ENCODE data around the gene LRRK1. TPM values are rescaled to one million over a fixed set of nuclear protein-coding genes. Genes with fewer than 3 reads are reported as not detected.

LRRK1 gene
- total and polyA plus RNA-seq, 2 experiments from 2014 or later, result 6.2 to 6.4 TPM

DNA sequence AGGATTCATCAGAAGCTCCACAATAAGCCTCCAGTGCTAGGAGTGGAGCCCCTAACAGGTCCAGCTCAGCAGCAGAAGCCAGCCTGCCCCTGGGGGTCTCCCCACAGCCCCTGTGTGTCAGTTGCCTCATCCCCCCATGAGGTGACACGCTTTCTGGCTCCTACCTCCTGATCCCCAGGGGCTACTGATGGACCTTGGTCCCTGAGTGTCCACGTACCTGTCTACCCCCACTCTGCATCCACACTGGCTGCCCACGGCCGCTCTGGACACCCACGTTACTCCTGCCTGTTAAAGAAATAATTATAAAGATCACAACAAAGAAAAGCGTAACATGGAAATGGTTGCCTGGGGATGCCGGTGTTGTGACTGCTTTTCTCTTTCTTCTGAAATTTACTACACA, 189.6 kb downstream of the LRRK1 start:
- Histone ChIP-seq H3K9ac (no peak overlapping the region), H3K4me3 (no peak overlapping the region), H2AFZ (no peak overlapping the region), H3F3A (ENCODE audit: insufficient read depth) (no peaks in the 10 kb centered on the region), H3K36me3 (ENCODE audit: low read depth) (no peaks in the 10 kb centered on the region), H3K27ac (no peak overlapping the region), H3K79me2 (ENCODE audit: insufficient read depth) (no peaks in the 10 kb centered on the region), H3K27me3 (replicated peaks; ENCODE audit: insufficient read depth) (no peaks in the 10 kb centered on the region), H3K9me3 (ENCODE audit: low read depth) (no peaks in the 10 kb centered on the region), H3K4me1 (ENCODE audit: insufficient read depth) (no peaks in the 10 kb centered on the region), H3K4me2 (ENCODE audit: unreplicated experiment) (no peak overlapping the region), H3K9me2 (ENCODE audit: insufficient read depth) (no peaks in the 10 kb centered on the region), H4K20me1 (ENCODE audit: insufficient read depth) (no peaks in the 10 kb centered on the region)
- TF ChIP-seq EZH2 (IDR thresholded peaks at IDR 0.05; ENCODE audit: insufficient read depth, poor library complexity, severe bottlenecking), result no peak
- no peak for TF ChIP-seq EZH2phosphoT487 (IDR thresholded peaks at IDR 0.05; ENCODE audit: insufficient read depth, low read depth)
- in situ Hi-C loops (cut with MboI), result no loop called here
- DNase-seq, result no peak
- WGBS, 2 experiments (ENCODE audit: low coverage in 1 of 2, low lambda C conversion rate in 2 of 2, missing lambda C conversion rate in 2 of 2), result 84 to 88% methylated on average over 7 of the region's 7 CpGs

DNA sequence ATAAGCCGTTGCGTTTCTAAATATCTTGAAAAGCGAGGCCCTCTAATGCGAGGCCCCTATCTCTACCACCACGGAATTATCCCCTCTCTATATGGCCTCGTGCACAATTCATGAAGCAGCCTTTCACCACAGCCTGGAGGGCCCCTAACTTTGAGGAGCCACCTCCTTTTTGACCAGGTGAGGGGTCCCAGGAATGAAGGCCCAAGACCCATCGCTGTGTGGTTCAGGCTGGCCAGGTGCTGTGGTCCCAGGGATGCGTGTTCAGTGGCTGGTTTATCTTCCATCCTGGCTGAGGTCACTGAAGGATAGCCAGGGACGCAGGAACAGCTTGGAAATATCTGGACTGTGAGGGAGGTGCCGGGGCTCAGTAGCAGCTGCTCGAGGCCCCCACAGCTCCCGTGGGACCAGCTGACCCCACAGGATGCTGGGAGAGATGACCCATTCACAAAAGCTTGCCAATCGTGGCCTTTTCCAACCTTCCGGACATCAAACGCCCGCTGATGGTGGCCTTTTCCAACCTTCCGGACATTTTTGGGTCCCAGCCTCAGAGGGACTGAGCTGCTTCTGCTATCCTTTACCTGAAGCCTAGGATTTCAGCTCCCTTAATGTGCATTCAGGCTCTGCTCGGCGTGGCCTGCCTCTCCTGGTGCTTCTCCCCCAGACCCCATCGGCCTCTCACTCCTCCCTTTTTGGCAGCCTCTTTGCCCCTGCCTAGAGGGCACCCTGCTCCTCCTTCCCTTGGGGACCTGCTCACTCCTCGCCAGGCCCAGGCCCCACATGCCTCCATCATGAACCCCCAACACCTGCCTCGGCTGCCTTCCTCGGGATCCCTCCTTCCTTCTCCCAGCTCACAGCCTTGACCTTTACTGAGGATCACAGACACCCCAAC, 191.8 kb downstream of the LRRK1 start:
- no peak overlapping the region for H2AFZ ChIP-seq
- no peak overlapping the region for H3K27ac ChIP-seq

DNA sequence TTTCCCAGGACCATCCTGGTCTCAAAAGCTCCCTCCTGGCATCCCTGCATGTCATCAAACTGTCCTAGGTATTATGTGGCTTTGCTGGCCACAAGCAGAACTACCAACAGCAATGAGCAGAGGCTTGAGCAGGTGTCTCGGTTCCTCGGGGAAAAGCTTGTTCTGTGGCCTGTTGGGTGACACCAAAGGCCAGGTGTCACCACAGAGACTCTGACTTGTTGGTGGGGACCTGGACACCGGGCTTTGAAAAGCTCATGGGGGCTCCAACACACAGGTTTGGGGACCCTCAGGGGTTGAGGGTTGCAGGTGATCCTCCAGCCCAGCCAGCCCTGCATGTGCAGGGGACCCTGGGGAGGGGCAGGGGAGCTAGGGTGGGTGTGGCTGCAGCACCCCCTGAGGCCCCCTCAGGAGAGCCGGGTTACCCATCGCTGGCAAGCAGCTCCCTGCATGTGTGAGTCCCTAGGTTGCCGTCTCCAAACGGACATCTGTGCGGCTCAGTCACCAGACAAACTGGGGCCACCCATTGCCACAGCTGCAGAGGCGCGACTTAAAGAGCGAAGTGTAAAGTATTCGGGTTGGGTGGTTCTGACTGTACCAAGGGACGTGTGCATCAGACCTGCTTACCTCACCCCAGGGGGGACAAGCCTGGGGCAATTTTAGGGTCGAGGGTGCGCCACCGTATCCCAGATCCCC, 192.6 kb downstream of the LRRK1 start:
- H4K20me1 ChIP-seq (ENCODE audit: insufficient read depth), result no peaks in the 10 kb centered on the region
- H2AFZ ChIP-seq, result no peak overlapping the region
- no peaks in the 10 kb centered on the region for H3K9me2 ChIP-seq (ENCODE audit: insufficient read depth)
- H3F3A ChIP-seq (ENCODE audit: insufficient read depth), result 0 out of 2 replicates have a peak, but pooled peaks cover 5% of the 10 kb centered on the region
- peaks cover 15% of the 10 kb centered on the region for H3K4me1 ChIP-seq (ENCODE audit: insufficient read depth)
- H3K36me3 ChIP-seq (ENCODE audit: low read depth), result no peaks in the 10 kb centered on the region
- H3K79me2 ChIP-seq (ENCODE audit: insufficient read depth), result no peaks in the 10 kb centered on the region
- H3K4me3 ChIP-seq, result no peak overlapping the region
- DNase-seq, result no peak
- no peak overlapping the region for H3K4me2 ChIP-seq (ENCODE audit: unreplicated experiment)
- H3K9ac ChIP-seq, result no peak overlapping the region
- WGBS, 2 experiments (ENCODE audit: low coverage in 1 of 2, low lambda C conversion rate in 2 of 2, missing lambda C conversion rate in 2 of 2), result 76 to 86% methylated on average over 16 of the region's 16 CpGs
- no peaks in the 10 kb centered on the region for H3K9me3 ChIP-seq (ENCODE audit: low read depth)
- no peaks in the 10 kb centered on the region for H3K27me3 ChIP-seq (replicated peaks; ENCODE audit: insufficient read depth)
- TF ChIP-seq EZH2phosphoT487 (IDR thresholded peaks at IDR 0.05; ENCODE audit: insufficient read depth, low read depth) (no peak), EZH2 (IDR thresholded peaks at IDR 0.05; ENCODE audit: insufficient read depth, poor library complexity, severe bottlenecking) (no peak)
- in situ Hi-C loops (cut with MboI), result no loop called here
- no peak overlapping the region for H3K27ac ChIP-seq

More for the DNA sequence above, 191.8 kb downstream of the LRRK1 start:
- H3K79me2 ChIP-seq (ENCODE audit: insufficient read depth), result no peaks in the 10 kb centered on the region
- TF ChIP-seq EZH2phosphoT487 (IDR thresholded peaks at IDR 0.05; ENCODE audit: insufficient read depth, low read depth) (no peak), EZH2 (IDR thresholded peaks at IDR 0.05; ENCODE audit: insufficient read depth, poor library complexity, severe bottlenecking) (no peak)
- WGBS, 2 experiments (ENCODE audit: low coverage in 1 of 2, low lambda C conversion rate in 2 of 2, missing lambda C conversion rate in 2 of 2), result 94 to 95% methylated on average over 20 to 21 of the region's 23 CpGs
- H3K9me2 ChIP-seq (ENCODE audit: insufficient read depth), result no peaks in the 10 kb centered on the region
- H3K9me3 ChIP-seq (ENCODE audit: low read depth), result no peaks in the 10 kb centered on the region
- H3F3A ChIP-seq (ENCODE audit: insufficient read depth), result 0 out of 2 replicates have a peak, but pooled peaks cover 5% of the 10 kb centered on the region
- peaks cover 7% of the 10 kb centered on the region for H3K4me1 ChIP-seq (ENCODE audit: insufficient read depth)
- H4K20me1 ChIP-seq (ENCODE audit: insufficient read depth), result no peaks in the 10 kb centered on the region
- DNase-seq, result no peak
- in situ Hi-C loops (cut with MboI), result no loop called here
- no peaks in the 10 kb centered on the region for H3K36me3 ChIP-seq (ENCODE audit: low read depth)
- H3K27me3 ChIP-seq (replicated peaks; ENCODE audit: insufficient read depth), result no peaks in the 10 kb centered on the region
- no peak overlapping the region for H3K4me2 ChIP-seq (ENCODE audit: unreplicated experiment)
- H3K4me3 ChIP-seq, result no peak overlapping the region
- no peak overlapping the region for H3K9ac ChIP-seq

GRCh38 chr15:101112336-101113113, 193.4 kb downstream of the LRRK1 start:
- no peaks in the 10 kb centered on the region for H3K27me3 ChIP-seq (replicated peaks; ENCODE audit: insufficient read depth)
- H3F3A ChIP-seq (ENCODE audit: insufficient read depth), result 0 out of 2 replicates have a peak, but pooled peaks cover 5% of the 10 kb centered on the region
- H3K9me2 ChIP-seq (ENCODE audit: insufficient read depth), result no peaks in the 10 kb centered on the region
- no peaks in the 10 kb centered on the region for H3K36me3 ChIP-seq (ENCODE audit: low read depth)
- H4K20me1 ChIP-seq (ENCODE audit: insufficient read depth), result no peaks in the 10 kb centered on the region
- H3K4me2 ChIP-seq (ENCODE audit: unreplicated experiment), result no peak overlapping the region
- peaks cover 17% of the 10 kb centered on the region for H3K4me1 ChIP-seq (ENCODE audit: insufficient read depth)
- in situ Hi-C loops (cut with MboI), result no loop called here
- no peak overlapping the region for H2AFZ ChIP-seq
- no peak overlapping the region for H3K9ac ChIP-seq
- no peak overlapping the region for H3K27ac ChIP-seq
- no peaks in the 10 kb centered on the region for H3K79me2 ChIP-seq (ENCODE audit: insufficient read depth)
- no peak for DNase-seq
- no peaks in the 10 kb centered on the region for H3K9me3 ChIP-seq (ENCODE audit: low read depth)
- TF ChIP-seq EZH2phosphoT487 (IDR thresholded peaks at IDR 0.05; ENCODE audit: insufficient read depth, low read depth) (no peak), EZH2 (IDR thresholded peaks at IDR 0.05; ENCODE audit: insufficient read depth, poor library complexity, severe bottlenecking) (no peak)
- 71 to 76% methylated on average over 16 of the region's 16 CpGs for WGBS, 2 experiments (ENCODE audit: low coverage in 1 of 2, low lambda C conversion rate in 2 of 2, missing lambda C conversion rate in 2 of 2)
- no peak overlapping the region for H3K4me3 ChIP-seq
